Liver (tissue), 9 donors: ENCODE results near the gene POLN. TPM values are rescaled to one million over a fixed set of nuclear protein-coding genes. Genes with fewer than 3 reads are reported as not detected.

Experiments
- DNase-seq: peaks from one replicate; pipeline ENCODE4 v3.0.0-alpha.2; 2017; ENCODE audit warnings: low spot score
- H3K27ac ChIP-seq, 2 donors: one replicate each; pipeline ENCODE4 v1.7.0; 2013; ENCODE audit warnings: inconsistent platforms in 2 of 2, low read length in 2 of 2, control low read depth in 1 of 2, low read depth in 1 of 2, mild to moderate bottlenecking in 1 of 2
- H3K27me3 ChIP-seq, 4 donors: one replicate each; pipeline versions ENCODE4 v1.6.1 to v1.7.0; 2013; ENCODE audit warnings: low read length in 3 of 4, inconsistent platforms in 1 of 4, mild to moderate bottlenecking in 1 of 4, moderate library complexity in 1 of 4; ENCODE audit not compliant: control insufficient read depth in 4 of 4, insufficient read depth in 4 of 4
- H3K36me3 ChIP-seq, 4 donors: one replicate each; pipeline versions ENCODE4 v1.6.1 to v1.7.0; 2013; ENCODE audit warnings: low read length in 3 of 4, mild to moderate bottlenecking in 3 of 4, low read depth in 1 of 4, moderate library complexity in 1 of 4; ENCODE audit not compliant: control insufficient read depth in 4 of 4, insufficient read depth in 3 of 4
- H3K4me1 ChIP-seq, 4 donors: one replicate each; pipeline versions ENCODE4 v1.6.1 to v1.7.0; 2013; ENCODE audit warnings: low read length in 3 of 4, mild to moderate bottlenecking in 3 of 4, moderate library complexity in 1 of 4; ENCODE audit not compliant: control insufficient read depth in 4 of 4, insufficient read depth in 4 of 4
- H3K4me3 ChIP-seq, 3 donors: one replicate each; pipeline versions ENCODE4 v1.6.1 to v1.7.0; 2013; ENCODE audit warnings: low read length in 3 of 3, control low read depth in 1 of 3, low read depth in 1 of 3, mild to moderate bottlenecking in 1 of 3
- H3K9ac ChIP-seq, 2 donors: one replicate each; pipeline ENCODE4 v1.7.0; 2013; ENCODE audit warnings: low read length in 2 of 2, mild to moderate bottlenecking in 2 of 2, moderate library complexity in 2 of 2, control low read depth in 1 of 2, low read depth in 1 of 2
- H3K9me3 ChIP-seq, 4 donors: one replicate each; pipeline versions ENCODE4 v1.6.1 to v1.7.0; 2013; ENCODE audit warnings: low read length in 3 of 4; ENCODE audit not compliant: control insufficient read depth in 4 of 4
- CTCF ChIP-seq: fragments of 150-350 bp; IDR thresholded peaks from 2 replicates; pipeline ENCODE4 v1.5.1; 2017; ENCODE audit warnings: improper control_type of control experiment, low read depth, low read length; ENCODE audit not compliant: missing input control
- FOXA1 ChIP-seq: IDR thresholded peaks from 2 replicates; pipeline ENCODE4 v1.6.1; 2016; ENCODE audit warnings: antibody characterized with exemption
- GABPA ChIP-seq, 2 donors: IDR thresholded peaks in 1 of 2; conservative IDR thresholded peaks in 1 of 2; 2 replicates each; pipeline ENCODE4 v1.6.1; 2016; ENCODE audit warnings: antibody characterized with exemption in 2 of 2, mild to moderate bottlenecking in 1 of 2, moderate library complexity in 1 of 2
- HNF4A ChIP-seq, 2 donors: conservative IDR thresholded peaks; 2 replicates each; pipeline ENCODE4 v1.6.1; 2016; ENCODE audit warnings: antibody characterized with exemption in 2 of 2, mild to moderate bottlenecking in 2 of 2
- HNF4G ChIP-seq: IDR thresholded peaks from 2 replicates; pipeline ENCODE4 v1.6.1; 2016; ENCODE audit warnings: antibody characterized with exemption
- JUND ChIP-seq, 2 donors: IDR thresholded peaks; 2 replicates each; pipeline ENCODE4 v1.6.1; 2016; ENCODE audit warnings: antibody characterized with exemption in 2 of 2
- MAX ChIP-seq: IDR thresholded peaks from 2 replicates; pipeline ENCODE4 v1.6.1; 2016; ENCODE audit warnings: antibody characterized with exemption
- NR2F2 ChIP-seq: IDR thresholded peaks from 2 replicates; pipeline ENCODE4 v1.6.1; 2016; ENCODE audit warnings: antibody characterized with exemption
- RAD21 ChIP-seq, 2 donors: IDR thresholded peaks; 2 replicates each; pipeline ENCODE4 v1.6.1; 2016; ENCODE audit warnings: antibody characterized with exemption in 2 of 2, mild to moderate bottlenecking in 2 of 2
- REST ChIP-seq: IDR thresholded peaks from 2 replicates; pipeline ENCODE4 v1.6.1; 2016; ENCODE audit warnings: antibody characterized with exemption, mild to moderate bottlenecking
- RXRA ChIP-seq, 2 donors: IDR thresholded peaks; 2 replicates each; pipeline ENCODE4 v1.6.1; 2017 to 2018; ENCODE audit warnings: antibody characterized with exemption in 2 of 2, mild to moderate bottlenecking in 1 of 2
- SP1 ChIP-seq: IDR thresholded peaks from 2 replicates; pipeline ENCODE4 v1.6.1; 2018; ENCODE audit warnings: antibody characterized with exemption, mild to moderate bottlenecking
- TAF1 ChIP-seq: conservative IDR thresholded peaks from 2 replicates; pipeline ENCODE4 v1.6.1; 2016; ENCODE audit warnings: antibody characterized with exemption, mild to moderate bottlenecking
- ZBTB33 ChIP-seq: IDR thresholded peaks from 2 replicates; pipeline ENCODE4 v1.6.1; 2016; ENCODE audit warnings: antibody characterized with exemption
- WGBS: extraction: QIAGEN DNeasy Blood & Tissue Kit; methylation state at CpG from one replicate; pipeline ENCODE4 v1.1.7; 2013; 5-methylcytosine and 5-hydroxymethylcytosine counted together
- polyA plus RNA-seq, 2 donors: library from polyadenylated mRNA; stranded (reverse) in 1 of 2; unstranded in 1 of 2; fragments of 200-250 nt in 1 of 2; fragments of >200 nt in 1 of 2; fragmentation: Nextera tagmentation in 1 of 2; extraction: Ambion mirVana in 1 of 2; gene quantifications; one replicate each; pipeline versions ENCODE4 v1.2.1 to v1.2.3, GENCODE V29; 2013 to 2015
- total RNA-seq, 2 donors: library from RNA; depleted of rRNA; stranded (reverse); fragments of >200 nt; gene quantifications; one replicate each; pipeline ENCODE4 v1.2.3, GENCODE V29; 2014
- donor health status: healthy.
- donor health status: healthy.
- donor health status: healthy.
- donor health status: healthy.
- donor health status: healthy.

Gene POLN
- total and polyA plus RNA-seq, 4 donors = 0.44 to 2.3 (median 1.4) TPM

- H3K4me1 ChIP-seq = no peaks in the 10 kb centered on the region
- 86% methylated on average over 9 of the region's 9 CpGs for WGBS
- no peak overlapping the region for H3K4me3 ChIP-seq
- H3K27me3 ChIP-seq = no peaks in the 10 kb centered on the region
- no peak for DNase-seq
- TF ChIP-seq JUND (IDR thresholded peaks at IDR 0.05) (no peak), TAF1 (no peak), MAX (no peak), GABPA (IDR thresholded peaks at IDR 0.05 in 1 of 2, conservative IDR thresholded peaks at IDR 0.05 in 1 of 2) (no peak), CTCF (no peak), HNF4A (conservative IDR thresholded peaks at IDR 0.05) (no peak), ZBTB33 (no peak)
- H3K9me3 ChIP-seq = peaks cover 0 to 18% (median 3%) of the 10 kb centered on the region in 4 donors
- H3K27ac ChIP-seq = no peak overlapping the region
- no peaks in the 10 kb centered on the region for H3K36me3 ChIP-seq
- no peak overlapping the region for H3K9ac ChIP-seq
Measured at GRCh38 chr4:2104556-2105345, 137.2 kb downstream of the POLN start.

GRCh38 chr4:2103843-2104547, 137.9 kb downstream of the POLN start:
- Histone ChIP-seq H3K27me3 (no peaks in the 10 kb centered on the region), H3K36me3 (no peaks in the 10 kb centered on the region), H3K4me1 (no peaks in the 10 kb centered on the region), H3K9me3 (peaks cover 0 to 18% (median 3%) of the 10 kb centered on the region in 4 donors), H3K9ac (no peak overlapping the region), H3K4me3 (no peak overlapping the region), H3K27ac (no peak overlapping the region)
- no peak for TF ChIP-seq FOXA1
- no peak for TF ChIP-seq RXRA (IDR thresholded peaks at IDR 0.05)
- TF ChIP-seq GABPA (IDR thresholded peaks at IDR 0.05 in 1 of 2, conservative IDR thresholded peaks at IDR 0.05 in 1 of 2) = no peak
- no peak for TF ChIP-seq CTCF
- TF ChIP-seq ZBTB33 = no peak
- TF ChIP-seq TAF1 = no peak
- no peak for TF ChIP-seq HNF4G
- no peak for TF ChIP-seq JUND (IDR thresholded peaks at IDR 0.05)
- no peak for TF ChIP-seq REST
- TF ChIP-seq MAX = no peak
- no peak for TF ChIP-seq RAD21 (IDR thresholded peaks at IDR 0.05)
- TF ChIP-seq HNF4A (conservative IDR thresholded peaks at IDR 0.05) = no peak
- no peak for TF ChIP-seq SP1
- TF ChIP-seq NR2F2 = no peak
- WGBS = 87% methylated on average over 2 of the region's 2 CpGs
- DNase-seq = no peak
